Smooth muscle cell (in vitro differentiated cells): ENCODE data around the gene PGM2. TPM values are rescaled to one million over a fixed set of nuclear protein-coding genes. Genes with fewer than 3 reads are reported as not detected.
A peak's percentile ranks its signal among the peaks of the same experiment; 100 is the strongest.

Experiments used
- DNase-seq: peaks from one replicate; lab custom pipeline; 2025; ENCODE audit not compliant: unreplicated experiment; lab: John Stamatoyannopoulos, UW
- H2AFZ ChIP-seq: fragments of 200-600 bp; sonication (generic); 2 replicates; pipeline ENCODE4 v1.6.0; 2016; ENCODE audit warnings: antibody characterized with exemption, low read depth, mild to moderate bottlenecking
- H3F3A ChIP-seq: fragments of 200-600 bp; sonication (generic); 2 replicates; pipeline ENCODE4 v1.6.0; 2017; ENCODE audit warnings: antibody characterized with exemption, low read depth
- H3K27ac ChIP-seq: fragments of 200-600 bp; sonication (generic); 2 replicates; pipeline ENCODE4 v1.5.1; 2016; ENCODE audit warnings: low read depth, mild to moderate bottlenecking
- H3K27me3 ChIP-seq: fragments of 200-600 bp; sonication (generic); 2 replicates; pipeline ENCODE4 v1.6.1; 2016; ENCODE audit warnings: low read depth, mild to moderate bottlenecking
- H3K36me3 ChIP-seq: fragments of 200-600 bp; sonication (generic); 2 replicates; pipeline ENCODE4 v1.5.1; 2016; ENCODE audit warnings: low read depth
- H3K4me1 ChIP-seq: fragments of 200-600 bp; sonication (generic); 2 replicates; pipeline ENCODE4 v1.5.1; 2016; ENCODE audit warnings: low read depth
- H3K4me2 ChIP-seq: fragments of 200-600 bp; sonication (generic); 2 replicates; pipeline ENCODE4 v1.6.0; 2016; ENCODE audit warnings: mild to moderate bottlenecking
- H3K4me3 ChIP-seq: fragments of 200-600 bp; sonication (generic); 2 replicates; pipeline ENCODE4 v1.5.1; 2016; ENCODE audit warnings: mild to moderate bottlenecking
- H3K79me2 ChIP-seq: fragments of 200-600 bp; sonication (generic); 2 replicates; pipeline ENCODE4 v1.6.0; 2016; ENCODE audit warnings: low read depth, mild to moderate bottlenecking
- H3K9ac ChIP-seq: fragments of 200-600 bp; sonication (generic); 2 replicates; pipeline ENCODE4 v1.6.0; 2016; ENCODE audit warnings: low read depth
- H3K9me3 ChIP-seq: fragments of 200-600 bp; sonication (generic); replicated peaks from 2 replicates; pipeline ENCODE4 v1.5.1; 2016; ENCODE audit warnings: low read depth
- H4K20me1 ChIP-seq: fragments of 200-600 bp; sonication (generic); 2 replicates; pipeline ENCODE4 v1.6.0; 2016; ENCODE audit warnings: low read depth
- CTCF ChIP-seq: fragments of 200-600 bp; sonication (generic); IDR thresholded peaks from 2 replicates; pipeline ENCODE4 v1.5.1; 2017; ENCODE audit warnings: borderline replicate concordance, mild to moderate bottlenecking, antibody characterized with exemption; ENCODE audit not compliant: insufficient read depth, poor library complexity, severe bottlenecking
- WGBS: methylation state at CpG from one replicate; pipeline ENCODE4 v1.1.7; 2016; ENCODE audit warnings: low lambda C conversion rate; 5-methylcytosine and 5-hydroxymethylcytosine counted together
- polyA plus RNA-seq: library from polyadenylated mRNA; unstranded; fragments of >200 nt; fragmentation: Nextera tagmentation; extraction: Ambion mirVana; gene quantifications from 2 replicates; pipeline ENCODE4 v1.2.1, GENCODE V29; 2016
- total RNA-seq: library from RNA; depleted of rRNA; stranded (reverse); fragments of >200 nt; gene quantifications from 2 replicates; pipeline ENCODE4 v1.2.3, GENCODE V29; 2014

PGM2 gene
- total and polyA plus RNA-seq, 2 experiments from 2014 or later = 11.6 to 38.7 TPM

- Histone ChIP-seq H3K79me2 (no peaks in the 10 kb centered on the region), H2AFZ (no peak overlapping the region), H3F3A (no peaks in the 10 kb centered on the region), H3K27me3 (no peaks in the 10 kb centered on the region), H3K4me1 (no peaks in the 10 kb centered on the region), H3K27ac (no peak overlapping the region), H3K4me3 (no peak overlapping the region), H3K4me2 (no peak overlapping the region), H3K36me3 (no peaks in the 10 kb centered on the region), H4K20me1 (no peaks in the 10 kb centered on the region), H3K9ac (no peak overlapping the region), H3K9me3 (no peaks in the 10 kb centered on the region)
- no peak for TF ChIP-seq CTCF
- no peak for DNase-seq
These were observed 27.9 kb upstream of the PGM2 start for GRCh38 chr4:37798616-37799015.

- Histone ChIP-seq H4K20me1 (no peaks in the 10 kb centered on the region), H3K4me1 (no peaks in the 10 kb centered on the region), H3K79me2 (no peaks in the 10 kb centered on the region), H3F3A (no peaks in the 10 kb centered on the region), H3K36me3 (no peaks in the 10 kb centered on the region), H2AFZ (no peak overlapping the region), H3K9ac (no peak overlapping the region), H3K4me2 (no peak overlapping the region), H3K9me3 (no peaks in the 10 kb centered on the region), H3K27ac (no peak overlapping the region), H3K4me3 (no peak overlapping the region), H3K27me3 (no peaks in the 10 kb centered on the region)
- WGBS = 65% methylated on average over 4 of the region's 4 CpGs
- DNase-seq = no peak
- no peak for TF ChIP-seq CTCF
These were observed 26.4 kb upstream of the PGM2 start for GRCh38 chr4:37799941-37800554.

- 28% methylated on average over 4 of the region's 4 CpGs for WGBS
- no peaks in the 10 kb centered on the region for H3K27me3 ChIP-seq
- H4K20me1 ChIP-seq = no peaks in the 10 kb centered on the region
- no peaks in the 10 kb centered on the region for H3K79me2 ChIP-seq
- TF ChIP-seq CTCF = peak; percentile 50
- no peak overlapping the region for H3K27ac ChIP-seq
- no peak overlapping the region for H3K4me3 ChIP-seq
- H3F3A ChIP-seq = no peaks in the 10 kb centered on the region
- no peaks in the 10 kb centered on the region for H3K4me1 ChIP-seq
- no peak overlapping the region for H2AFZ ChIP-seq
- H3K36me3 ChIP-seq = no peaks in the 10 kb centered on the region
- H3K4me2 ChIP-seq = no peak overlapping the region
- H3K9me3 ChIP-seq = no peaks in the 10 kb centered on the region
- no peak for DNase-seq
- no peak overlapping the region for H3K9ac ChIP-seq
These were observed 24.3 kb upstream of the PGM2 start for GRCh38 chr4:37802068-37802666.
